ENCODE measurements around the gene TUBA1C. TPM values are rescaled to one million over a fixed set of nuclear protein-coding genes. Genes with fewer than 3 reads are reported as not detected.

The TUBA1C gene
- total and polyA plus RNA-seq, 2 of the 8 experiments (the other 6 are each of a cell fraction or from before 2014, with no cell fraction given) = 504 to 3,101 TPM

DNA sequence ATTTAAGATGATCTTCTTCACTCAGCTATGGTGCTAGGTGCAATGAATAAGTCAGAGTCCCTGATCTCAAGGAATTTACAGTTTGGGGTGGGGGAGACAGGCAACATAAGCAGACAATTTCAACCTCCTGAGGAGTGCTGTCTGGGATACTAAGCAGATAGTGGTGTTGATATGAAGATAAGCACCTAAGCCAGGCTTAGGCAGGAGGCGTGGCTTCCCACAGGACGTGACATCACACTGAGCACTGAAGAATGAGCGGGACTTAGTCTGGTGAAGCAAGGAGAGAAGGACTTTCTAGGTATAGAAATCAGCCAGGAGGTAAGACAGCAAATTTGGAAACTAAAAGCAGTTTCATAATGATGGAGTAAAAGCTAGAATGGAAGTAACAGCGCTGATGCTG lies 36.9 kb downstream of the TUBA1C start:
- Histone ChIP-seq H3K27ac (ENCODE audit: low read depth, low read length) (no peak overlapping the region), H3K14ac (ENCODE audit: insufficient read length) (no peak overlapping the region), H3K56ac (replicated peaks; ENCODE audit: insufficient read length, low read depth, low read length) (no peak overlapping the region), H2AFZ (ENCODE audit: low read length) (no peak overlapping the region), H3K23ac (ENCODE audit: insufficient read length) (no peak overlapping the region), H4K5ac (ENCODE audit: insufficient read length, low read depth, low read length) (no peak overlapping the region), H3K4ac (replicated peaks; ENCODE audit: insufficient read length, low read depth, low read length) (no peak overlapping the region), H2BK20ac (ENCODE audit: low read length) (no peak overlapping the region), H2BK5ac (ENCODE audit: low read depth, low read length) (no peak overlapping the region), H2BK120ac (replicated peaks; ENCODE audit: low read depth, low read length) (no peak overlapping the region), H3K79me1 (ENCODE audit: low read depth, low read length) (no peaks in the 10 kb centered on the region), H2AK5ac (ENCODE audit: low read depth, low read length) (no peak overlapping the region), H3K18ac (ENCODE audit: extremely low read depth, low read length) (no peak overlapping the region), H3K36me3 (ENCODE audit: control insufficient read depth in 2 of 4, insufficient read depth in 4 of 4, low read length in 3 of 4) (no peaks in the 10 kb centered on the region), H3K27me3 (replicated peaks in 1 of 4; ENCODE audit: control insufficient read depth in 3 of 4, extremely low read depth in 1 of 4, insufficient read depth in 3 of 4, low read length in 3 of 4) (peaks cover 13 to 22% (median 19%) of the 10 kb centered on the region in 4 experiments), H3K23me2 (ENCODE audit: low read depth, low read length) (peaks cover 5% of the 10 kb centered on the region; the same call in 1 of the 2 replicates), H3K9ac (replicated peaks in 1 of 4; ENCODE audit: extremely low read depth in 1 of 4, low read depth in 3 of 4, low read length in 3 of 4) (no peak overlapping the region), H3K79me2 (ENCODE audit: control insufficient read depth in 1 of 2, insufficient read depth in 2 of 2, low read length in 2 of 2) (no peaks in the 10 kb centered on the region), H3K4me3 (ENCODE audit: extremely low read depth in 1 of 4, insufficient read depth in 2 of 4, low read depth in 3 of 4, low read length in 4 of 4) (no peak overlapping the region), H3K4me1 (replicated peaks in 1 of 4; ENCODE audit: control insufficient read depth in 3 of 4, insufficient read depth in 4 of 4, low read length in 3 of 4) (peaks cover 0 to 5% (median 2%) of the 10 kb centered on the region in 4 experiments; a peak in 5 of 7 replicates), H3K9me3 (ENCODE audit: insufficient read depth in 2 of 2, low read depth in 1 of 2, low read length in 1 of 2) (no peaks in the 10 kb centered on the region), H2BK15ac (ENCODE audit: low read length) (no peak overlapping the region), H3K4me2 (ENCODE audit: insufficient read depth in 1 of 2, low read depth in 2 of 2, low read length in 2 of 2) (no peak overlapping the region), H4K91ac (replicated peaks; ENCODE audit: insufficient read length, low read length) (no peak overlapping the region), H4K20me1 (replicated peaks in 1 of 2; ENCODE audit: control insufficient read depth in 1 of 2, insufficient read depth in 2 of 2, low read length in 2 of 2) (peaks cover 0 to 6% of the 10 kb centered on the region in 2 experiments), H2BK12ac (ENCODE audit: low read depth, low read length) (no peak overlapping the region), H4K8ac (ENCODE audit: extremely low read depth, insufficient read depth, low read length) (no peak overlapping the region)
- ChIA-PET POLR2A (ENCODE audit: partially characterized antibody) (interaction anchor here (0.6 to 1.9 kb wide), 3 partner anchors 37 to 202 kb away, joined by 3 to 4 read pairs (median 3); partner anchors contain the start of gene TUBA1C), CTCF (ENCODE audit: partially characterized antibody) (interaction anchor here (0.6 to 6.3 kb wide), 6 partner anchors 12 to 56 kb away, joined by 3 to 30 read pairs (median 6); no protein-coding TSS in a partner anchor)
- WGBS, 2 experiments (ENCODE audit: extremely low coverage in 1 of 2, insufficient coverage in 1 of 2, insufficient read length in 1 of 2, insufficient replicate concordance in 2 of 2, low coverage in 1 of 2, low lambda C conversion rate in 2 of 2, missing lambda C conversion rate in 1 of 2) = 70% methylated on average over 4 of the region's 4 CpGs; no CpG with 5 or more reads in 1 of the 2 experiments
- FAIRE-seq (no peak), DNase-seq (ENCODE audit: low read depth in 1 of 2, low spot score in 2 of 2) (no peak)
- TF ChIP-seq SIRT6 (IDR thresholded peaks at IDR 0.05; ENCODE audit: low read length) = no peak
- no peak for TF ChIP-seq SUZ12 (IDR thresholded peaks at IDR 0.05; ENCODE audit: low read length)
- no peak for TF ChIP-seq EGR1 (IDR thresholded peaks at IDR 0.05; ENCODE audit: borderline replicate concordance, low read depth, low read length)
- no peak for TF ChIP-seq SRF (IDR thresholded peaks at IDR 0.05; ENCODE audit: low read depth, low read length)
- no peak for TF ChIP-seq CTBP2 (IDR thresholded peaks at IDR 0.05; ENCODE audit: borderline replicate concordance, insufficient read depth, insufficient read length, low read length)
- no peak for TF ChIP-seq RNF2 (IDR thresholded peaks at IDR 0.05; ENCODE audit: borderline replicate concordance, low read depth, low read length, missing control alignments, poor library complexity, severe bottlenecking)
- no peak for TF ChIP-seq EP300 (IDR thresholded peaks at IDR 0.05; ENCODE audit: borderline replicate concordance in 1 of 2, low read depth in 2 of 2, low read length in 2 of 2)
- no peak for TF ChIP-seq TAF1 (IDR thresholded peaks at IDR 0.05; ENCODE audit: low read depth, low read length)
- no peak for TF ChIP-seq TBP (IDR thresholded peaks at IDR 0.05; ENCODE audit: low read depth, low read length)
- TF ChIP-seq CEBPB (IDR thresholded peaks at IDR 0.05; ENCODE audit: low read depth, low read length) = no peak

Measured in H1 (cell line).